Globus pallidus (tissue), 1 donor: ENCODE measurements around the gene EFCAB5.
"Not testable (repeated sequence)": the region's sequence is repeated elsewhere in the genome, so short reads cannot be mapped to it uniquely, and the experiment has no call there.

ENCODE experiments used
- DNase-seq: peaks from one replicate; pipeline ENCODE4 v3.0.0-alpha.2; 2015; ENCODE audit warnings: low spot score

EFCAB5 gene

DNA sequence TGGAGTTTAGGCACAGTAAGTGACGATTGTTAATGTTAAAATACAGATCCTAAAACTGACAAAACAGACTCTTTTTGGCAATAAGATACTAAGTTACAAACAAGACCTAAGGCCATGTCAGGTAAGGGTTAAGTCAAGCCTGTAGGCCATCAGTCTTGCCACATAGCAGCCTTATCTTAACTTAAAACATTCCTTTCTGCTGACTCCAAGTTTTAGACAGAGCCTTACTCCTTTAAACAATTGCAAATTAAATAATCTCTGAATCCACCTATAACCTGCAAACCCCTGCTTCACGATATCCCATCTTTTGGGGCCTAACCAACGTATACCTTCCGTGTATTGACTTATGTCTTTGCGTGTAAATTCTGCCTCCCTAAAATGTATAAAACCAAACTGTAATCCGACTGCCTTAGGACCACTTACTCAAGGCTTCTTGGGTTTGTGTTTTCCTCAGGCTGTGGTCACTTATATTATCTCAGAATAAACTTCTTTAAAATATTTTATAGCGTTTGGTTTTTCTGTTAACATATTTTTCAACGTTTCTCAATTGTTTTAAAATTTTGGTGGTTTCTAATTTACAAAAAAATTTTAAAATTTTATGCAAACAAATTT is 64.4 kb downstream of the EFCAB5 start:
- DNase-seq: no peak

DNA sequence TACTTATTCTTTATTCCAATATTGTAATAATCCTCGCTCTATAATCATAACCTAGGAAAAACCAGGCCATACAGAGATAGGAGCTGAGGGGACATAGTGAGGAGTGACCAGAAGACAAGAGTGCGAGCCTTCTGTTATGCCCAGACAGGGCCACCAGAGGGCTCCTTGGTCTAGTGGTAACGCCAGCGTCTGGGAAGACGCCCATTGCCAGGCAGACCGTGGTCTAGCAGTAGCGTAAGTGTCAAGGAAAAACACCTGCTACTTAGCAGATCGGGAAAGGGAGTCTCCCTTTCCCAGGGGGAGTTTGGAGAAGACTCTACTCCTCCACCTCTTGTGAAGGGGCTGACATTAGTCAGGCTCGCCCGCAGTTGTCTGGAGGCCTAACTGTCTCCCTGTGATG is 70.5 kb downstream of the EFCAB5 start:
- DNase-seq: not testable (repeated sequence)

DNA sequence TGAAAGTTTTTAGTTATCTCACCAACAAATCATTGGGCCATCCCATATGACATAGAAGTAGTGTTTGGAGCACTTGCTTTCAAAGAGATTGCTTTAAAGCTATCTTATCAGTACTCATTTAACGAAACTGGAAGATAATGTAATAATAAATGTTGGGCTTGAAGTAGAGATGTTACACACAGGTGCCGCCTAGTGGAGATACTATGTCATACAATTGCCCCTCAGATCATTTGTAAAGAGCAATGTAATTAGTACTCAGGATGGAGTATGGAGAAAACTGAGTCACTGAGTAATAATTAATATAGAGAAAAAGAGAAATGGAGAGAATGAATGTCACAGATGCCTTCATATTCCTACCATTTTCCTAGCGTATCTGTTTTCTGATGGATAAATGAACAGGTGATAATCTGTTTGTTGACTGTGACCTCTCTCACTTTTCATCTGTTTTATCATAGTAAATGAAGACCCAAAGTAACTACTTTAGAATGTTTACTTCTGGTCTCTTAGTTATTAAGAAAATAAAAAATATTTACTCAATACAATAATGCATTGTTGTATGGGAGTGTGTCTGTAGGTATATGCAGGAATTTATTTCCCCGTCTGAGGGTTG is 80.4 kb downstream of the EFCAB5 start:
- DNase-seq: peak; percentile 21

DNA sequence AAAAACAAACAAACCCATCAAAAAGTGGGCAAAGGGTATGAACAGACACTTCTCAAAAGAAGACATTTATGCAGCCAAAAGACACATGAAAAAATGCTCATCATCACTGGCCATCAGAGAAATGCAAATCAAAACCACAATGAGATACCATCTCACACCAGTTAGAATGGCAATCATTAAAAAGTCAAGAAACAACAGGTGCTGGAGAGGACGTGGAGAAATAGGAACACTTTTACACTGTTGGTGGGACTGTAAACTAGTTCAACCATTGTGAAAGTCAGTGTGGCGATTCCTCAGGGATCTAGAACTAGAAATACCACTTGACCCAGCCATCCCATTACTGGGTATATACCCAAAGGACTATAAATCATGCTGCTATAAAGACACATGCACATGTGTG is 83.9 kb downstream of the EFCAB5 start:
- DNase-seq: not testable (repeated sequence)

DNA sequence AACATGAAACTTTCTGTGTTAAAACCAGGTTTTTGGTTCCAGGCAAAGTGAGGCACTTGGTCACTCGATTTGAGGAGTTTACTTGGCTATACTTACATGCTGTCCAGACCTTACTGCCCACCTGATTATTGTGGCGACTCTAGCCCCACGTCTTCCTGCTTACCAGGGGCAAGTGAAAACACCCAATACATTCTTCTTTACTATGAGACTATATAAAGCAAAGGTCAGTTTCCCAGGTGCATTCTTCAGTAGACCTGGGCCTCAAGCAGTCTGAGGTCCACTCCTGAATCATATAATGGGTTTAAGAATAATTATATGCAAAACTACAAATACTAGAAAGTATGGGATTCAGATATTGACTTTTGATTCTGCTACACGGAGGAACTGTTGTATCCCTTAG is 86.2 kb downstream of the EFCAB5 start:
- DNase-seq: no peak

GRCh38 chr17:30031214-30031869 is 89.9 kb downstream of the EFCAB5 start:
- DNase-seq: no peak

DNA sequence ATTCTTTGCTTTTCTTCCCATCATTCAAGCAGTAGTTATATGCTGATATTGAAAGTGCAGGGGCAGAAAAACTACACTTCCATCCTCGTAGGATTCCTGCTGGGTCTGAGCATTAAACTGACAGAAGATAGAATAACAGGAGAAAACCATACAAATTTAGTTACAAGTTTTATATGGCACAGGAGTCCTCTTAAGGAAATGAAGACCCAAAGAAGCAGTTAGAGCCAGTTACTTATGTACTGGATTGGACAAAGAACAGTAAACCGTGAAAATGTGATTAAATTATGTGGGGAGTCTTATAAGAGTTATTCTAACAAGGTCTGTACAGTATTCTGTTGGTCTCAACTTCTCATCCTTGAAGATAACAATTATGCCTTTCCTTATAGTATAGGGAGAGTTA is 93.9 kb downstream of the EFCAB5 start:
- DNase-seq: no peak

DNA sequence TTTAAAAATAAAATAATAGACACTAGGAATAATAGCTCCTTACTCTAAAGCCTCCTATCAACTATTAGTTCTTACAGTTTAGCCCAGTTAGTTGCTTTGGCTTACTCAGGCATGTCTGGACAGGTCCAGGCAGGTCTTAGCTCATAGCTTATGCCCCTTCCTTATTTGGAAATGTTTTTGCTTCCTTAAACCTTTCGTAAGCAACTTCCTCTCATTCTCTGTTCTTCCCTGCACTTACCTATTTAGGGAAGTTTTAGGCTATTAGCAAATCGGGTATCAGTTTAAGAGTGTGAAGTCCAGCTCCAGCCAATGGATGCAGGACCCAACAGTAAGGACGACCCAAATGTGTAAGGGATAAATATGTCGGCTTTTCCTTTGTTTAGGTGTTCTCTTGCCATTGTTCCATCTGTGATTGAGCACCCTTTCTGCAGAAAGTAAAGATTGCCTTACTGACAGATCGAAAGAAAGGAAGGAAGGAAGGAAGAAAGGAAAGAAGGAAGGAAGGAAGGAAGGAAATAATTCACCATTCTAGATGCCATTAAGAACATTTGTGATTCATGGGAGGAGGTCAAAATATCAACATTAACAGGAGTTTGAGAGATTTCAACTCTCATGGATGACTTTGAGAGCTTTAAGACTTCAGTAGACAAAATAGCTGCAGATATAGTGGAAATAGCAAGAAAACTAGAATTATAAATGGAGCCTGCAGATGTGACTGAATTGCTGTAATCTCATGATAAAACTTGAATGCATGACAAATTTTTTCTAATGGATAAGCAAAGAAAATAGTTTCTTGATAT is 99.5 kb downstream of the EFCAB5 start:
- DNase-seq: peak; percentile 1

GRCh38 chr17:30041551-30041950 is 100.1 kb downstream of the EFCAB5 start:
- DNase-seq: no peak

DNA sequence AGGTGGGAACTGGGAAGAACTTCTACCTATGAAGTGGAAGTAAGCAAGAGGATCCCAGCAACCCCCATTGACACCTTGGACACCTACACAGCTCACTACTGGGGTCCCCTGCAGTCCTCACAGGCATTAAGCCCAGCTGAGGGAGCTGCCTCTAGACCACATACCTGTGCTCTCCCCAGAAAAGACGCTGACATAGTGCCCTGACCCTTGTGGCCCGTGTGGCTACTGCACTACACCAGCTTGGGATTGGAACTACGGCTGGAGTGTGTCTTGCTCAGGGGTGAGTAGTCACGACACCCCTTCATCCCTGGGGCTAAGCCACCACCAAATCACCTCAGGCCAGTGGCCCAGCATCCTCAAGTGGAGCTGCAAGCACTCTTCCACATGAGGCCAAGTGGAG is 120.9 kb downstream of the EFCAB5 start:
- no peak for DNase-seq

DNA sequence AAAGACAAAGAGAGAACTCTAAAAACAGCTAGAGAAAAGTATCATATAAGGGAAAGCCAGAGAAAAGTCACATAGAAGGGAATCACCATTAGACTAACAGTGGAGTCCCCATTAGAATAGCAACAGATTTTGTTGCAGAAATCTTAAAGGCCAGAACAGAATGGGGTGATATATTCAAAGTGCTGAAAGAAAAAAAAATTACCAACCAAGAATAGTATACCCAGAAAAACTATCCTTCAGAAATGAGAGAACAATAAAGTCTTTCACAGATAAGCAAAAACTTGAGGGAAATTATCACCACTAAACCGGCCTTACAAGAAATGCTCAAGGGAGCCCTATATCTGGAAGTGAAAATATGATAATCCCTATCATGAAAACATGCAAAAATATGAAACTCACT is 123.3 kb downstream of the EFCAB5 start:
- DNase-seq: no peak

- no peak for DNase-seq
Observed at GRCh38 chr17:30068465-30068864, 127.0 kb downstream of the EFCAB5 start.

DNA sequence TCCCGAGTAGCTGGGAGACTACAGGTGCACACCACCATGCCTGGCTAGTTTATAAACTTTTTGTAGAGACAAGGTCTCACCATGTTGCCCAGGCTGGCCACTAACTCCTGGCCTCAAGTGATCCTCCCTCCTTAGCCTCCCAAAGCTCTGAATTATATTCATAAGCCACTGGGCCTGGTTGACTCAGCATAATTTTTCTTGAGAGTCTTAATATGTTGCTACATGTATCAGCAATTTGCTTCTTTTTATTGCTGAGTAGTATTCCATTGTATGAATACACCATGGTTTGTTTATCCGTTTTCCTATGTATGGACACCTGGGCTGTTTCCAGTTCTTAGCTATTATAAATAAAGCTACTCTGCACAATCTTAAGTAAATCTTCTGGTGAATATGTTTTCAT is 132.8 kb downstream of the EFCAB5 start:
- no peak for DNase-seq

DNA sequence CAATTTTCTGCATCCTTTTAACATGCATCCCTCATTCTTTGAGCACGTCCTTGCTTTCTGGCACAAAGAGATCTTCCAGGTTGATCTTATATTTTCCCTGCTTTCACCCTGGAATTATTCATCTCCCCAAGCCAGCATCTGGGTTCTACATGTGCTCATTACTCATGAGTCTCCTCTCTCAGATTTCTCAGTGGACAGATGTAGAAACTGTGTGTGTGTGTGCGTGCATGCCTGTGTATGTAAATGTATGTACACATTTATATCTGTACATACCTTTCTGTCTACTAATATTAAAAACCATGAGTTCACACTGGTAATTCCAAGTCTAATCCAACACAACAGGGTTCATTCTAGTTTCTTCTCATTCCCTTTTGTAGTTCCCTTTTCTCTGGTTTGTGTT is 133.3 kb downstream of the EFCAB5 start:
- no peak for DNase-seq

DNA sequence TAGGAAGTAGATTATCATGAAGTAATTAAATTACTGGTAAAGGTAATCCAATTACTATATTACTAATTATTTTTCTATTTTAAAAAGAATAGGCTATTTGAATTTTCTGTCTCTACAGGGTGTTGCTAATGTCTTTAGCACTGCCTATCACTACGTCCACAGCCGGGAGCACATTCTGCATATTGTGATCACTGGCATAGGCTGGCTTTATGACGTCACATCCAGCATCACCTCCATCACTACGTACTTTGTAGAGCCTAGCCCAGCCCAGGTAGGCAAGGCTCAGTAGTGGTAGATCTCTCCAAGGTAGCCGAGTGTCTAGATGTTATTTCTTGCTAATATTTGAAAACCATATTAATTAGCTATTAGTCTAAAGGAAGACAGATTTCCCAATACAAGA is 141.3 kb downstream of the EFCAB5 start:
- no peak for DNase-seq

GRCh38 chr17:30084788-30085187 is 143.4 kb downstream of the EFCAB5 start:
- no peak for DNase-seq

DNA sequence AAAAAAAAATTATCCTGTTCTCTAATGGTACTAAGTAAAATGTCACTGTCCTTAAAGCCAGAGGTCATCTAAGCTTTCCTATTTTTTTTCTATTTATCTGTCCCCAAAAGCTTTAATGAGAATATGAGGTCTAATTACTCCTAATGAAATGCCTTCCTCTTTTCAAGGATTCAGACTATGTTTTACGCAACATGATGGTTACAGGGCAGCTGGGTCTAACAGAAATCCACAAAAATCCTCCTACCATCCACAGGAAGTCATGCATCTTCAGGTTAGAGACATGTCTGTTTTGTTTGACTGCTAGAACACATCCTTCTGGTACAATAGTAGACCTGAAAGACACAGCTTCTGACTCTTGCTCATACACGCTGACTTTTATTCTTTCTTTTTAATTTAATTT is 145.5 kb downstream of the EFCAB5 start:
- no peak for DNase-seq

- DNase-seq: not testable (repeated sequence)
Observed at GRCh38 chr17:30087431-30087830, 146.0 kb downstream of the EFCAB5 start.

GRCh38 chr17:30091121-30091670 is 149.8 kb downstream of the EFCAB5 start:
- DNase-seq: no peak

DNA sequence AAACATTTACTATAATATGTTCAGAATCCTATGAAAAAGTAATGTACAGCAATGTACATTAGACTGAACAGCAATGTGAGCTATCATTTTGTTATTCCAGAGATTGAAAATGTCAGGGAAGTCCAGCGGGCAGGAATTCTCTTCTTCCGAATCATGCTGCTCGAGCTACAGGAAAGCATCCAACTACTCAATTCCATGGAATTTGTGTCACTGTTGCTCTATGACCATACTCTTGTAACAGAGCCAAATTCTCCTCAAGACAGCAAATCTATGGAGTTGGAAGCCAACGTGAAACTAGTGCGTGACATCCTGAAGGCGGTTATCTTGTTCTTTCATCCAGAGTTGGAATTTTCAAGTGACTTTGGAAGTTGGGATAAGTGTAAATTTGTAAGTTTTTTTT is 150.3 kb downstream of the EFCAB5 start:
- no peak for DNase-seq

DNA sequence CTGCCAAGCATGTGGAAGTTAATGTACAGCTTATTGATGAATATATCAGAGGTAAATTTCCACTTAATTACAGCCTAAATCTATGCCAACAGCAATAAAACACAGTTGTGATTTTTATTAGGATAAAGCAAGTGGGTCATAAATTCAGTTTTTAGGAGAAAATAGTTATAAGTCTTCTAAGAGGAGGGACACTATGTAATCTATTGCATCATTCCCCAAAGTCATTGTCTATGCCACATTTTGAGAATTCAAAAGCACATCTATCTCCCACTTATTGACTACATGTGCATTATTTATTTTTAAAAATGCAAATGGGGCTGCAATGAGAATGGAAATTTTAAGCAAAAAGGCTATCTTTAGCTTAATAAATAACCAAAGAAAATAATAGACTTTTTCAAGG is 151.5 kb downstream of the EFCAB5 start:
- no peak for DNase-seq

DNA sequence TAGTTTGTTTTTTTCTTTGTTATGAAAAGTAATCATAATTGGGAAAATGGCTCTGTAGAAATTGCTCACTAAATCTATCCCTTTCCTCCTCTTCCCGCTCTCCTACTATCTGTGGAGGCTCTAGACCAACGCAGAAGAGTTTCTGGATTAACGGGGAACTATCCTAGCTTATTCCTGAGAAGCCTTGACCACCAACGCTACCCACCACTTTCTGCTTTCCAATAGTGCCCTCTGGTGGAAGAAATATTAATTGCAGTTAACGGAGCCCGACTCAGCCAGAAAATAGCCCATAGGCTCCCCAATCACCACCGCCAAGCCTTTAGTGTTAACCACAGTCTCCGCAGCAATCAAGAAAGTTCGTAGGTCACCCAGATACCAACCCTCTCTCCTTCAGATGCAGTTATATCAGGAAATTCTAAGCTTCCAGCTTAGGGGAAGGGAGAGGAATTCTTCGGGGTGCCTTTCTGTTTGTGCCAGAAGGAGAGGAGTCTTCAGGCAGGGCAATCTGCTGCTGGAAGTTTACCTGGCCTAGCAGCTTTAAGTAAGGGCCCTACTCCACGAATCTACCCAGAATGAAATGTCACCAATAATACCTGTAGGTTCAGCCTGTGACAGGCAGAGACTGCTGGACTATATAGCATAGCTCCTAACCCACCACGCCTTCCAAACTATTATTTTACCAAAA is 152.2 kb downstream of the EFCAB5 start:
- DNase-seq: peak; percentile 58
